IPS DF 6.9 (cell line): ENCODE measurements around the gene CPO.

ENCODE experiments used
- DNase-seq: peaks from one replicate; pipeline ENCODE4 v3.0.0-alpha.2; 2013; ENCODE audit warnings: low read depth, low spot score
- H3K27ac ChIP-seq: one replicate; pipeline ENCODE4 v1.5.1; 2013; ENCODE audit warnings: low read length, control low read depth
- H3K27me3 ChIP-seq: 2 replicates; pipeline ENCODE4 v1.6.1; 2013; ENCODE audit warnings: mild to moderate bottlenecking, low read length; ENCODE audit not compliant: control insufficient read depth, insufficient read depth
- H3K36me3 ChIP-seq: 2 replicates; pipeline ENCODE4 v1.6.1; 2013; ENCODE audit warnings: low read length; ENCODE audit not compliant: control insufficient read depth, insufficient read depth
- H3K4me1 ChIP-seq: 2 replicates; pipeline ENCODE4 v1.6.1; 2013; ENCODE audit warnings: low read length; ENCODE audit not compliant: control insufficient read depth, insufficient read depth
- H3K4me3 ChIP-seq: 2 replicates; pipeline ENCODE4 v1.5.1; 2013; ENCODE audit warnings: mild to moderate bottlenecking, low read length
- H3K9me3 ChIP-seq: 2 replicates; pipeline ENCODE4 v1.6.1; 2013; ENCODE audit warnings: low read length, inconsistent platforms; ENCODE audit not compliant: control insufficient read depth, insufficient read depth
- WGBS: extraction: QIAGEN DNeasy Blood & Tissue Kit; methylation state at CpG from one replicate; pipeline ENCODE4 v1.1.7; 2013; ENCODE audit warnings: mixed read lengths, missing lambda C conversion rate; ENCODE audit not compliant: insufficient read length, insufficient coverage; 5-methylcytosine and 5-hydroxymethylcytosine counted together

Gene CPO, protein sequence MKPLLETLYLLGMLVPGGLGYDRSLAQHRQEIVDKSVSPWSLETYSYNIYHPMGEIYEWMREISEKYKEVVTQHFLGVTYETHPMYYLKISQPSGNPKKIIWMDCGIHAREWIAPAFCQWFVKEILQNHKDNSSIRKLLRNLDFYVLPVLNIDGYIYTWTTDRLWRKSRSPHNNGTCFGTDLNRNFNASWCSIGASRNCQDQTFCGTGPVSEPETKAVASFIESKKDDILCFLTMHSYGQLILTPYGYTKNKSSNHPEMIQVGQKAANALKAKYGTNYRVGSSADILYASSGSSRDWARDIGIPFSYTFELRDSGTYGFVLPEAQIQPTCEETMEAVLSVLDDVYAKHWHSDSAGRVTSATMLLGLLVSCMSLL

GRCh38 chr2:206939340-206939739, at the start of gene CPO:
CPO (plus strand) TSS chr2:206939518; CDS start chr2:206939600, 82 bp downstream.
- H3K36me3 ChIP-seq, result no peaks in the 10 kb centered on the region
- peaks cover 2% of the 10 kb centered on the region for H3K4me1 ChIP-seq
- H3K27ac ChIP-seq, result no peak within 1 kb of the TSS
- no peak for DNase-seq
- no peaks in the 10 kb centered on the region for H3K9me3 ChIP-seq
- WGBS, result no CpG with 5 or more reads among the region's 2 CpGs
- H3K27me3 ChIP-seq, result no peaks in the 10 kb centered on the region
- H3K4me3 ChIP-seq, result no peak within 1 kb of the TSS

DNA sequence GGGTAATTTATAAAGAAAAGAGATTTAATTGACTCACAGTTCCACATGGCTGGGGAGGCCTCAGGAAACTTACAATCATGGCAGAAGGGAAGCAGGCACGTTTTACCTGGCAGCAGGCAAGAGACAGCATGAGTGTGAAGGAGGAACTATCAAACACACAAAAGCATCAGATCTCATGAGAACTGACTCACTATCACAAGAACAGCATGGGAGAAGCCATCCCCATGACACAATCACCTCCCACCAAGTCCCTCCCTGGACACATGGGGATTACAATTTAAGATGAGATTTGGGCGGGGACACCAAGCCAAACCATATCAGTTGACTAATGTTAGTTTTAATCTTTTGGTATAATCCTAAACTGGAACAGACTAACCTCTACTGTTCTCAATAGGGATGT, 49.1 kb upstream of the CPO start:
- Histone ChIP-seq H3K4me1 (no peaks in the 10 kb centered on the region), H3K27me3 (no peaks in the 10 kb centered on the region), H3K9me3 (no peaks in the 10 kb centered on the region), H3K4me3 (no peak overlapping the region), H3K36me3 (no peaks in the 10 kb centered on the region), H3K27ac (no peak overlapping the region)
- no CpG with 5 or more reads among the region's 2 CpGs for WGBS
- DNase-seq, result no peak

DNA sequence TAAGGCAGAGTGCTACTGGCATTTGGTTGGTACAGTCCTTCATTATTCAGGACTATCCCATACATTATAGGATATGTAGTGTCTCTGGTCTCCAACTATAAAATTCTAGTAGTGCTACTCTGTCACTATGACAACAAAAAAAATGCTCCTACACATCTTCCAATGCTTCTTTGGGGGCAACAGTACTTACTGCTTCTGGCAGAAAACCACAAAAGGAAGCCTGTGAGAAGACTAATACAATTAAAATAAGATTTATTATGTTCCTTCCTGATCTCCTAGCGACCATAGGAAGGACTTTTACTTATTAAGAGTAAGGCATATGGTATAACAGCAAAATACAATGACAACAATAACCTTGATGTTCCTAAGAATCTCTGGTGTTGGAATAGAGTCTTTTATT, 48.4 kb upstream of the CPO start:
- Histone ChIP-seq H3K4me3 (no peak overlapping the region), H3K4me1 (no peaks in the 10 kb centered on the region)
- no CpG with 5 or more reads among the region's 1 CpG for WGBS

GRCh38 chr2:206915121-206915520, 24.2 kb upstream of the CPO start:
- no CpG with 5 or more reads among the region's 1 CpG for WGBS
- Histone ChIP-seq H3K4me1 (no peaks in the 10 kb centered on the region), H3K4me3 (no peak overlapping the region), H3K27ac (no peak overlapping the region), H3K36me3 (no peaks in the 10 kb centered on the region), H3K9me3 (no peaks in the 10 kb centered on the region), H3K27me3 (no peaks in the 10 kb centered on the region)
- DNase-seq, result no peak

More for the DNA sequence above, 48.4 kb upstream of the CPO start:
- Histone ChIP-seq H3K27me3 (no peaks in the 10 kb centered on the region), H3K27ac (no peak overlapping the region), H3K36me3 (no peaks in the 10 kb centered on the region), H3K9me3 (no peaks in the 10 kb centered on the region)
- no peak for DNase-seq

- no peak for DNase-seq
- WGBS, result no CpG with 5 or more reads among the region's 2 CpGs
These were observed 21.1 kb upstream of the CPO start for GRCh38 chr2:206918263-206918662.

GRCh38 chr2:206920310-206920709, 19.0 kb upstream of the CPO start:
- no peak overlapping the region for H3K4me3 ChIP-seq
- no peaks in the 10 kb centered on the region for H3K36me3 ChIP-seq
- H3K27ac ChIP-seq, result no peak overlapping the region
- H3K4me1 ChIP-seq, result no peaks in the 10 kb centered on the region
- H3K27me3 ChIP-seq, result no peaks in the 10 kb centered on the region
- DNase-seq, result no peak
- no CpG with 5 or more reads among the region's 3 CpGs for WGBS
- H3K9me3 ChIP-seq, result no peaks in the 10 kb centered on the region

More at GRCh38 chr2:206918263-206918662, 21.1 kb upstream of the CPO start:
- Histone ChIP-seq H3K9me3 (no peaks in the 10 kb centered on the region), H3K4me3 (no peak overlapping the region), H3K27ac (no peak overlapping the region), H3K4me1 (no peaks in the 10 kb centered on the region), H3K27me3 (no peaks in the 10 kb centered on the region), H3K36me3 (no peaks in the 10 kb centered on the region)

GRCh38 chr2:206920951-206921350, 18.4 kb upstream of the CPO start:
- Histone ChIP-seq H3K4me3 (no peak overlapping the region), H3K27me3 (no peaks in the 10 kb centered on the region), H3K4me1 (no peaks in the 10 kb centered on the region), H3K27ac (no peak overlapping the region), H3K9me3 (no peaks in the 10 kb centered on the region), H3K36me3 (no peaks in the 10 kb centered on the region)
- DNase-seq, result no peak
- no CpG with 5 or more reads among the region's 2 CpGs for WGBS

DNA sequence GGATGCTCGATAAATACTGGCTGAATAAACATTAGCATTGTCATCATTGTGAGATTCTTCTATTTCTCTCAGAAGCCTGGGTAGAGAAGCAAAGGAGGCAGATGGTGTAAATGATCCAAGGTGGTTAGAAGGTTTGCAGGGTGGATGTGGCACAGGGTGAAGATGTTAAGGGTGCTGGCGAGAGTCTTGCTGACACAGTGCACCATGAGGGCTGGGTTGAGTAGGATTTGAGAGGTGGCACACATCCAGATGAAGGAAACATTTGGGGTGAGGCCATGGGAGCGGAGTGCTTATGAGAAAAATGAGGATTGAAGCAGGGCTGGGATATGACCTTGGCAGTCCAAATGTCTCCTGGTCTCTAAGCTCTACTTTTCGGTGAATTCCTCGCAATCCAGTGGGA, 17.8 kb upstream of the CPO start:
- Histone ChIP-seq H3K27me3 (no peaks in the 10 kb centered on the region), H3K4me1 (no peaks in the 10 kb centered on the region), H3K4me3 (no peak overlapping the region), H3K27ac (no peak overlapping the region), H3K9me3 (no peaks in the 10 kb centered on the region), H3K36me3 (no peaks in the 10 kb centered on the region)
- WGBS, result no CpG with 5 or more reads among the region's 5 CpGs
- DNase-seq, result no peak

GRCh38 chr2:206935991-206936842, 3.1 kb upstream of the CPO start:
- no peaks in the 10 kb centered on the region for H3K4me1 ChIP-seq
- no peak overlapping the region for H3K4me3 ChIP-seq
- no peak for DNase-seq
- H3K36me3 ChIP-seq, result no peaks in the 10 kb centered on the region
- H3K9me3 ChIP-seq, result no peaks in the 10 kb centered on the region
- no peak overlapping the region for H3K27ac ChIP-seq
- no peaks in the 10 kb centered on the region for H3K27me3 ChIP-seq
- no CpG with 5 or more reads among the region's 2 CpGs for WGBS

GRCh38 chr2:206936843-206937230, 2.5 kb upstream of the CPO start:
- Histone ChIP-seq H3K27me3 (no peaks in the 10 kb centered on the region), H3K36me3 (no peaks in the 10 kb centered on the region), H3K27ac (no peak overlapping the region), H3K4me3 (no peak overlapping the region), H3K4me1 (no peaks in the 10 kb centered on the region), H3K9me3 (no peaks in the 10 kb centered on the region)
- DNase-seq, result no peak
- WGBS, result no CpG with 5 or more reads among the region's 2 CpGs
